ENCODE data around the gene PDCD6IP.
"Not testable (repeated sequence)": the region's sequence is repeated elsewhere in the genome, so short reads cannot be mapped to it uniquely, and the experiment has no call there.

DNA sequence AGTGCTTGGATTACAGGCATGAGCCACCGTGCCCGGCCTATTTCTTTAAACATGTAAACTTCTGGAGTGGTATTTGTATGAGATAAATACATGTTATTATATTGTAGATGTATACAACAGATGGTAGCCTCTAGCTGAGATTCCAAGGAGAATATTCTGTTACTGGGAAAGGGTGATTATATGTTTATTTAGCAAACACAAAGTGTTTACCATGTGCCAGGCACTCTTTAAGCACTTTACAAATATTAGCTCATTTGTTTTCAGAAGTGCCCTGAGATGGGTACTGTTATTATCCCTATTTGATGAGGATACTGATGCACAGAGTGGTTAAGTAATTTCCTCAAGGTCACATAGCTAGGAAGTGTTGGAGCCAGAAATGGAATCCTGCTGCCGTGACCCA lies 38.8 kb downstream of the PDCD6IP start:
- TF ChIP-seq, protein P1, sequence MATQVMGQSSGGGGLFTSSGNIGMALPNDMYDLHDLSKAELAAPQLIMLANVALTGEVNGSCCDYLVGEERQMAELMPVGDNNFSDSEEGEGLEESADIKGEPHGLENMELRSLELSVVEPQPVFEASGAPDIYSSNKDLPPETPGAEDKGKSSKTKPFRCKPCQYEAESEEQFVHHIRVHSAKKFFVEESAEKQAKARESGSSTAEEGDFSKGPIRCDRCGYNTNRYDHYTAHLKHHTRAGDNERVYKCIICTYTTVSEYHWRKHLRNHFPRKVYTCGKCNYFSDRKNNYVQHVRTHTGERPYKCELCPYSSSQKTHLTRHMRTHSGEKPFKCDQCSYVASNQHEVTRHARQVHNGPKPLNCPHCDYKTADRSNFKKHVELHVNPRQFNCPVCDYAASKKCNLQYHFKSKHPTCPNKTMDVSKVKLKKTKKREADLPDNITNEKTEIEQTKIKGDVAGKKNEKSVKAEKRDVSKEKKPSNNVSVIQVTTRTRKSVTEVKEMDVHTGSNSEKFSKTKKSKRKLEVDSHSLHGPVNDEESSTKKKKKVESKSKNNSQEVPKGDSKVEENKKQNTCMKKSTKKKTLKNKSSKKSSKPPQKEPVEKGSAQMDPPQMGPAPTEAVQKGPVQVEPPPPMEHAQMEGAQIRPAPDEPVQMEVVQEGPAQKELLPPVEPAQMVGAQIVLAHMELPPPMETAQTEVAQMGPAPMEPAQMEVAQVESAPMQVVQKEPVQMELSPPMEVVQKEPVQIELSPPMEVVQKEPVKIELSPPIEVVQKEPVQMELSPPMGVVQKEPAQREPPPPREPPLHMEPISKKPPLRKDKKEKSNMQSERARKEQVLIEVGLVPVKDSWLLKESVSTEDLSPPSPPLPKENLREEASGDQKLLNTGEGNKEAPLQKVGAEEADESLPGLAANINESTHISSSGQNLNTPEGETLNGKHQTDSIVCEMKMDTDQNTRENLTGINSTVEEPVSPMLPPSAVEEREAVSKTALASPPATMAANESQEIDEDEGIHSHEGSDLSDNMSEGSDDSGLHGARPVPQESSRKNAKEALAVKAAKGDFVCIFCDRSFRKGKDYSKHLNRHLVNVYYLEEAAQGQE (IDR thresholded peaks at IDR 0.05; ENCODE audit: unreplicated experiment), result not testable (repeated sequence)
- TF ChIP-seq, protein P2, sequence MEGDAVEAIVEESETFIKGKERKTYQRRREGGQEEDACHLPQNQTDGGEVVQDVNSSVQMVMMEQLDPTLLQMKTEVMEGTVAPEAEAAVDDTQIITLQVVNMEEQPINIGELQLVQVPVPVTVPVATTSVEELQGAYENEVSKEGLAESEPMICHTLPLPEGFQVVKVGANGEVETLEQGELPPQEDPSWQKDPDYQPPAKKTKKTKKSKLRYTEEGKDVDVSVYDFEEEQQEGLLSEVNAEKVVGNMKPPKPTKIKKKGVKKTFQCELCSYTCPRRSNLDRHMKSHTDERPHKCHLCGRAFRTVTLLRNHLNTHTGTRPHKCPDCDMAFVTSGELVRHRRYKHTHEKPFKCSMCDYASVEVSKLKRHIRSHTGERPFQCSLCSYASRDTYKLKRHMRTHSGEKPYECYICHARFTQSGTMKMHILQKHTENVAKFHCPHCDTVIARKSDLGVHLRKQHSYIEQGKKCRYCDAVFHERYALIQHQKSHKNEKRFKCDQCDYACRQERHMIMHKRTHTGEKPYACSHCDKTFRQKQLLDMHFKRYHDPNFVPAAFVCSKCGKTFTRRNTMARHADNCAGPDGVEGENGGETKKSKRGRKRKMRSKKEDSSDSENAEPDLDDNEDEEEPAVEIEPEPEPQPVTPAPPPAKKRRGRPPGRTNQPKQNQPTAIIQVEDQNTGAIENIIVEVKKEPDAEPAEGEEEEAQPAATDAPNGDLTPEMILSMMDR (conservative IDR thresholded peaks at IDR 0.05; ENCODE audit: low read depth in 2 of 2), result not testable (repeated sequence)
- TF ChIP-seq EZH2 (IDR thresholded peaks at IDR 0.05; ENCODE audit: low read depth, unreplicated experiment); CREB1 (CRISPR knock-in tag; IDR thresholded peaks at IDR 0.05; ENCODE audit: low read depth); POLR2AphosphoS5 (IDR thresholded peaks at IDR 0.05; ENCODE audit: low read depth); STAT1 (IDR thresholded peaks at IDR 0.05; ENCODE audit: unreplicated experiment): not testable (repeated sequence)
- TF ChIP-seq, protein P3, sequence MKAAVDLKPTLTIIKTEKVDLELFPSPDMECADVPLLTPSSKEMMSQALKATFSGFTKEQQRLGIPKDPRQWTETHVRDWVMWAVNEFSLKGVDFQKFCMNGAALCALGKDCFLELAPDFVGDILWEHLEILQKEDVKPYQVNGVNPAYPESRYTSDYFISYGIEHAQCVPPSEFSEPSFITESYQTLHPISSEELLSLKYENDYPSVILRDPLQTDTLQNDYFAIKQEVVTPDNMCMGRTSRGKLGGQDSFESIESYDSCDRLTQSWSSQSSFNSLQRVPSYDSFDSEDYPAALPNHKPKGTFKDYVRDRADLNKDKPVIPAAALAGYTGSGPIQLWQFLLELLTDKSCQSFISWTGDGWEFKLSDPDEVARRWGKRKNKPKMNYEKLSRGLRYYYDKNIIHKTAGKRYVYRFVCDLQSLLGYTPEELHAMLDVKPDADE (IDR thresholded peaks at IDR 0.05), result not testable (repeated sequence)
